GM21528 (cell line): ENCODE measurements around the gene SZRD1.
"Not testable (repeated sequence)": the region's sequence is repeated elsewhere in the genome, so short reads cannot be mapped to it uniquely, and the experiment has no call there.

Experiments used
- ATAC-seq: cut with Tn5 transposase; IDR thresholded peaks from one replicate; pipeline ENCODE4 v1.9.1; 2021; ENCODE audit warnings: mild to moderate bottlenecking, moderate library complexity; ENCODE audit not compliant: unreplicated experiment, low FRiP score

Gene SZRD1, protein sequence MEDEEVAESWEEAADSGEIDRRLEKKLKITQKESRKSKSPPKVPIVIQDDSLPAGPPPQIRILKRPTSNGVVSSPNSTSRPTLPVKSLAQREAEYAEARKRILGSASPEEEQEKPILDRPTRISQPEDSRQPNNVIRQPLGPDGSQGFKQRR

DNA sequence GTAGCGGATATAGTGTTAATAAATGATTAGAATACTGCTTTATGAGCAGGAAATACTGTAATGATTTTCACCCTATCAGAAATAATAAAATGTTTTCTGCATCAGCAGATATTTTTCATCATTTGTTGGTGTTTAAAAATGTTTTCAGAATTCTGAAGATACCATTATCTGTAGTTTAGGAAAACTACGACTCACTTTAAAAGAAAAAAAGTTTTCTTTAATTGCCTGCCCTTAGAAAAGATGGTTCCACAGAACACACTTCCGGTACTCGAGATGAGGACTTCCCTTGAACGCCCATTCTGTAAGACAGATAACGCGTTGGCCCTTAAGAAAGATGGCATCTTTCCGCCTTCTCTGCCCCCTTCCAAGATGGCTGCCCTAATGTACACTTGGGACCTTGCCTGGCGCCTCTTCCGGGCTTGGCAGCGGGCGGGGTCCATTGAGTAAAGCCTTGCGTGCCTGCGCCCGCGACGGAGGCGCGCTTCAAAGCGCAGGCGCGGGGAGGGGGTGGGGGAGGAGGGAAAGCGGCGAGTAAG, at the start of gene SZRD1:
Gene SZRD1 (plus strand): TSS at position 521 of the 536 bp plus-strand sequence. CDS start 16 bp downstream, outside the sequence.
- peak; percentile 81 for ATAC-seq

DNA sequence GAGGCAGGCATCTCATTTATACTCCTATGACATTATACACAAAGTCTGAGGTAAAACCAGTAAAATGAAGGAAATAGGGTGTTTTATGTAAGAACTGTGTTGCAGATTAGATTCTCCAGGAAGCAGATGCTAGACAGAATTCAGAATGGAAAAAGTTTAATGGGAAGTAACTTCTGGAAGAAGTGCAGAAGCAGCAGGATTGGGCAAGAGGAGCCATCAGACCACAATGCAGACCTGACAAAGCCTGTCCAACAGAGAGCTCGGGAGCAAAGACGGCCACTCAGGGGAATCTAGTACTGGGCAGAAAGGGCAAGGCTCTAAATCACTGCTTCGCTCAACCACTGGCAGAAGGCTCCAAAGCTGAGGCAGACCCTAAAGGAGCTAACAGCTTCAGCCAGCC, 48.5 kb upstream of the SZRD1 start:
- ATAC-seq, result no peak

DNA sequence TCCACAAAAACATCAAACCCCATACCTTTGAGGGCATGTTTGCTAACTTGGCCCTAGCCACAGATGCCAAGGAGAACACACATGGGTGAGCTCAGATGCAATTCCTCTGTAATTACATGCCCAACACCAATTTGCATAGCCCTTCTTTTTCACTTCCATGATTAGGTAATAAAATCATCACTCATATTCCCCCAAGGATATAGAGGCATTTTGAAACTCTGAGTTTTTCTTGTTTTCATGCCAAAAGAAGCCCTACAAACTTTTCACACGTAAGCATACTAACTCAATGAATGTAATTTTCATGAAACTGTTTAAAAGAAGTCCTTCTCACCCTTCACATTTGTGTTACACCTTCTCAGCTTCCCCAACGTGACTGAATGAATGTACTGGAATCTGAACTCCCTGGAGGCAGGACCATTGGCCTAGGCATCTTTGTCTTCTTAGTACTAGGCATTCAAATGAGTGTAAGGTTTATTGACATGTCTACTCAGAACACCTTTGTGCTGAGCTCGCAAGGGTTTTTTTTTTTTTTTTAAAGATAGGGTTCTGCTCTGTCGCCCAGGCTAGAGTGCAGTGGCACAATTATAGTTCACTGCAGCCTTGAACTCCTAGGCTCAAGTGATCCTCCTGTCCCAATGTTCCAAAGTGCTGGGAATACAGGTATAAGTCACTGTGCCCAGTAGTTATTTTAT, 45.7 kb upstream of the SZRD1 start:
- ATAC-seq, result no peak

DNA sequence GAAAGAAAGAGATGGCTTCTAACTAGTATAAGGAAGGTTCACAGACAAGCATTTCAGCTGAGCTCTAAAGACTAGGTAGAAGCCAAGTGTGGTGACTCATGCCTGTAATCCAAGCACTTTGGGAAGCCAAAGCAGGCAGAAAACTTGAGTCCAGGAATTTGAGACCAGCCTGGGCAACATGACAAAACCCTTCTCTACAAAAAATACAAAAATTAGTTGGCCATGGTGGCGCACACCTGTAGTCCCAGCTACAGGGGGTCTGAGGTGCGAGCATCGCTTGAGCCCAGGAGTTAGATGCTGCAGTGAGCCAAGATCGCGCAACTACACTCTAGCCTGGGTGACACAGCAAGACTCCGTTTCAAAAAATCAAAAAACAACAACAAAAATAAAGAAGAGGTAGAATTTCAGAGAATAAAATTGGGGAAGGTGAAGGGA, 42.6 kb upstream of the SZRD1 start:
- ATAC-seq, result no peak

DNA sequence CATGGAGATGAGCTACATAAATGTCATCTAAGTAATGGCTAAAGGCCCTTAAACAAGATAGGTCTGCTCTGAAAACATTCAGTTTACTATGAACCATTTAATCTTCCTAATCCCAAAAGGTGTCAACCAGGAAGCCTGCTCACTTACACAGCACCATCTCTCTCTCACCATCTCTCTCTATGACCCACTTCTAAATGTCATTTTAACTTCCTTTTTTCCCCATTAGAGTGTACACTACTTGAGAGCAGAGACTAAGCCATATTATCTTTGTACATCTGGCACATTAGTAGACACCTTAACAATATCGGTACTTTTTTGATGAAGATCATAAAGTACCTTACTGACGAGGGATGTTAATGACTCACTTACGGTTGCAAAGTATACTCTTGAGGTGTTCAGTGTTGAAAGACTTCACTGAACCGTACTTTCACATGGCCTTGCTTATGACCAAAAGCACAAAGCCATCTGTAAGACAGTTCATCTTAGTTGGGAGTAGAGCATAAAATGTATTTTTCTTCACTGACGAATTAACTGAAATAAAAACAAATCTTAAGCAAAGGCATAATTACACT, 40.1 kb upstream of the SZRD1 start:
- ATAC-seq, result no peak

DNA sequence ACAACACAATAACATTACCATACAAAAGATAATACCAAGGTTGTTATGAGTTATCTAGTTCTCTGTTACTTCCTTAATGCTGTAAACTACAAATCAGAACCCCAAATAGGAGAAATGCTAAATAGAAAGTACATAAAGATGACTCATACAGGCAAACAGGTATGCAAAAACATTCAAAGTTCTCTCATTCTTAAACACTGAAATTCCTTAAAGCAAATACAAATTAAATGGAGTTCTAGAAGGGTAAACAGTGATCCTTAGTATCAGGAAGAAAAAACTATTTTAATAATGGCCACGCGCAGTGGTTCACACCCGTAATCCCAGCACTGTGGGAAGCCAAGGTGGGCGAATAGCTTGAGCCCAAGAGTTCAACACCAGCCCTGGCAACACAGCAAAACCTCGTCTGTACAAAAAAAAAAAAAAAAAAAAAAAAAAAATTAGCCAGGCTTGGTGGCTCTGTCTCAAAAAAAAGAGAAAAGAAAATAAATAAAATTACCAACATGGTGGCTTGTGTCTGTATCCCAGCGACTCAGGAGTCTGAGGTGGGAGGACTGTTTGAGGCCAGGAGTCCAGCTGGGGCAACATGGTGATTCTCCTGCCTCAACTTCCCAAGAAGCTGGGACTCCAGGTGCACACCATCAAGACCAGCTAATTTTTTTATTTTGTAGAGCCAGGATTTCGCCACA, 32.2 kb upstream of the SZRD1 start:
- ATAC-seq, result no peak

DNA sequence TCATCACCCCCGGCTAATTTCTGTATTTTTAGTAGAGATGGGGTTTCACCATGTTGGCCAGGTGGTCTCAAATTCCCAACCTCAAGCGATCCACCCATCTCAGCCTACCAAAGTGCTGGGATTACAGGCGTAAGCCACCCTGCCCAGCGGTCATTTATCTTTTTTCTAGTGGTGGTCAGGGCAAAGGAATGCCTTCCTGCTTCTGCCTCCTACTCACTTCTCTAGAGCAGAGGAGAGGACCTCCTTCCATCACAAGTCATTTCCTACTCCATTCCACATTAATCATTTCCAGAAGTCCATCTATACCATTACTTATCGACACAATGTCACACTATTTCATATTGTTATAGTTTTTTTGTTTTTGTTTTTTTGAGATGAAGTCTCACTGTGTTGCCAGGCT, 28.1 kb upstream of the SZRD1 start:
- no peak for ATAC-seq

DNA sequence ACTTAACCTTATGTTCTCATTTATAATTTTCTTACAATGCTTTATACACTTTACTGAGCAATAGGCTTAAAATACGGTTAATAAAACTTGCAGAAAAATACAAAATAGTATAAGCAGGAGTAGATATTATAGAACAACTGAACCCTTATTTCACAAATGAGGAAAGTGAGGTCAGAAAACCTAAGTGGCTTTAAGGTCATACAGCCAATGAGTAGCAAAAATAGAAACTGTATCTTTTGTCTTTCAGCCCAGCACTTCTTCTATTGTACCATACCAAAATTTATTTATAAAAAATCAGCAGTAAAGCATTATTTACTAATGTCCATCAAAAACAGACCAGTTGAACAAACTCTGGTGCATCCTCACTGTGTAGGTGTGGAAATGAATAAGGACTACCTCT, 26.4 kb upstream of the SZRD1 start:
- no peak for ATAC-seq

DNA sequence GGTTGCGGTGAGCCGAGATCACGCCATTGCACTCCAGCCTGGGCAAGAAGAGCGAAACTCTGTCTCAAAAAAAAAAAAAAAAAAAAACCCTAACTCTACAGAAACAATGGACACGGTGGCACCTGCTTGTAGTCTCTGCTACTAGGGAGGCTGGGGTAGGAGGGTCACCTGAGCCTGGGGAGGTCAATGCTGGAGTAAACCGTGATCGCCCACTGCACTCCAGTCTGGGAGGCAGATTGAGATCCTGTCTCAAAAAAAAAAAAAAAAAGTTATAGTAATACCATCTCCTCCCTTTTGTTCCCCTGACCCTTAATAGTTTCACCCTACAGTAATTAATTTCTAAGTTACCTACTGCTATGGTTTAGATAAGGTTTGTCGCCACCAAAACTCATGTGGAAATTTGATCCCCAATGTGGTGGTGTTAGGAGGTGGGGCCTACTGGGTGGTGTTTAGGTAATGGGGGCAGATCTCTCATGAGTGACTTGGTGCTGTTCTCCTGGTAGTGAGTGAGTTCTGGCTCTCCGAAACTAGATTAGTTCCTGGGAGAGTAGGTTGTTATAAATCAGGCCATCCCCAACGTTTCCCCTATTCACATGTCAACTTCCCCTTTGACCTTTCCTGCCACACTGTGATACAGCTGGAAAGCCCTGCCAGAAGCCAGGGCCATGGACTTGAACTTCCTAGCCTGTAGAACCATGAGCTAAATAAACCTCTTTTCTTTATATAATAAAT, 24.5 kb upstream of the SZRD1 start:
- no peak for ATAC-seq

DNA sequence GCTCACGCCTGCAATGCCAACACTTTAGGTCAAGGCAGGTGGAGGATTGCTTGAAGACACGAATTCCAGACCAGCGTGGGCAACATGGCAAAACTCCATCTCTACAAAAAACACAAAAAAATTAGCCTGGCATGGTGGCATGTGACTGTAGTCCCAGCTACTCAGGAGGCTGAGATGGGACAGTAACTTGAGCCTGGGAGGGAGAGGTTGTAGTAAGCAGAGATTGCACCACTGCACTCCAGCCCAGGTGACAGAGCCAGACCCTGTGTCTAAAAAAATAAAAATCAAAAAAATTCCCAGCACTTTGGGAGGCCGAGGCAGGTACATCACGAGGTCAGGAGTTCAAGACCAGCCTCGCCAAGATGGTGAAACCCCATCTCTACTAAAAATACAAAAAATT, 23.8 kb upstream of the SZRD1 start:
- not testable (repeated sequence) for ATAC-seq

DNA sequence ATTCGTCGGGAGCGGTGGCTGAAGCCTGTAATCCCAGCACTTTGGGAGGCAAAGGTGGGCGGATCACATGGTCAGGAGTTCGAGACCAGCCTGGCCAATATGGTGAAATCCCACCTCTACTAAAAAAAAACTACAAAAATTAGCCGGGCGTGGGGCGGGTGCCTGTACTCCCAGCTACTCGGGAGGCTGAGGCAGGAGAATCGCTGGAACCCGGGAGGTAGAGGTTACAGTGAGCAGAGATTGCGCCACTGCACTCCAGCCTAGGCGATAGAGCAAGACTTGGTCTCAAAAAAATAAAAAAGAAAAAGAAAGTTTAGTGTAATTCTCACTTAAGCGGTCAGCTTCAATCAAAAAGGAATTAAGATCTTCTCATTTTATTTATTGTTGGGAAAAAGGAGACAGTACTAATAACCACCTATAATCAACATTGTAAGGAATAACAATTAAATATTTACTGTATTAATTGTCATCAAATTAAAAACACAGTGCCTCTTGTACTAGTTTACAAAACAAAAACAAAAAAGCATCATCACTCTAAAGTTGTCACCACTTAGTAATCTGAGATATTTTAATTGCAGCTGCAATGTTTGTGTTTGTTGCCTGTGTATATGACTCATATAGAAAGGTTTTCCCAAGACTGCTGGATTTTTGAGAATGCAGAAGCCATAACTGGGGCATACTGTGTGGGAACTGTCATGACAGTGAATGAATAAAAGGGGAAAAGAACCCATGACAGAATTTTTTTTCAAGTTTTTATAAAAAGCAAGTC, 18.4 kb upstream of the SZRD1 start:
- ATAC-seq, result no peak

DNA sequence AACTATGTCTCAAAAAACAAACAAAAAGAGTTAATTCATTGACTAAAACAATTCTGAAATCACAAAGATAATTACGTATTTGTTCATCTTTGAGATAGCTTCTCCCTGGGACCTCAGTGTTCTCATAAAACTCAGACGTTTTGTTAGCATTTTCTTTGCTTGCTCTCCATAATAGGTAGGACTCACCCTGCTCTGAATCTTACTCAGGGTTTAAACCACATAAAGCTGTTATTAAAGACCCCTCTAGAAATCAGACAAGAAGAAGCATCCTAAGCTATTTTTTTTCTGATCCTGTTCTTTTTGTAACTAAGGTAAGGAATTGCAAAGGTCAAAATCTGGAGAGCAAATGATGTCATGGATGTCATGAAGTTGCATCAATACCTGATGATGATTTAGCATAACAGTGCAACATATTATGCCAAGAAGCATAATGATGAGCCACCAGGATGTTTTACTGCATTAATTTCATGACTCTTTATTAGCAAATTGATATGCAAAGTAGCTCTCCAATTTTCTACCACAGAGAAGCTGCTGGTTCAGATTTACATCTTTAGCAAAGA, 17.1 kb upstream of the SZRD1 start:
- ATAC-seq, result no peak

DNA sequence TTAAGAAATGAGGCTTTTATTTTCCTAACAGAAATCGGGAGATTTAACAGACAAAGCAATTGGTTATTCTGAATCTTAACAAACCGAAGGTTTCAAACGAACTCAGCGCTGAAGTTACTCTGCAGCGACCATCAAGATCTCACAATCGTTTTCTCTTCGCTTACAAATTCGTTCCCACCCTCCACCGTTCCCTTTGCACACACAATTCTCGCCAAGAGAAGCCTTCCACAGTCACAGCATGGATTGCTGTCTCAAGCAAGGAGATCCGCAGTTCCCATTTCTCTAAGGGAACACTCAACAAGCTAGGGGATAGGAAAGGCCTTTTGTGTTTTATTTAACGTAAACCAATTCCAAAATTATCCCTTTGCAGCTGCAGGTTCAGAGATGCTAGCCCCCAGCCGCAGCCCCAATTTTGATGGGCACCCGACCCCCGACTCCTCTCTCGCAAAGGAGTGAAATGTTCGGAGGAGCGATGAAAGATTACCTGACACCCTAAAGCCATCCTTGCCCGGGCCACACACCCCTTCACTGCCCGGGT, 15.5 kb upstream of the SZRD1 start:
- no peak for ATAC-seq

DNA sequence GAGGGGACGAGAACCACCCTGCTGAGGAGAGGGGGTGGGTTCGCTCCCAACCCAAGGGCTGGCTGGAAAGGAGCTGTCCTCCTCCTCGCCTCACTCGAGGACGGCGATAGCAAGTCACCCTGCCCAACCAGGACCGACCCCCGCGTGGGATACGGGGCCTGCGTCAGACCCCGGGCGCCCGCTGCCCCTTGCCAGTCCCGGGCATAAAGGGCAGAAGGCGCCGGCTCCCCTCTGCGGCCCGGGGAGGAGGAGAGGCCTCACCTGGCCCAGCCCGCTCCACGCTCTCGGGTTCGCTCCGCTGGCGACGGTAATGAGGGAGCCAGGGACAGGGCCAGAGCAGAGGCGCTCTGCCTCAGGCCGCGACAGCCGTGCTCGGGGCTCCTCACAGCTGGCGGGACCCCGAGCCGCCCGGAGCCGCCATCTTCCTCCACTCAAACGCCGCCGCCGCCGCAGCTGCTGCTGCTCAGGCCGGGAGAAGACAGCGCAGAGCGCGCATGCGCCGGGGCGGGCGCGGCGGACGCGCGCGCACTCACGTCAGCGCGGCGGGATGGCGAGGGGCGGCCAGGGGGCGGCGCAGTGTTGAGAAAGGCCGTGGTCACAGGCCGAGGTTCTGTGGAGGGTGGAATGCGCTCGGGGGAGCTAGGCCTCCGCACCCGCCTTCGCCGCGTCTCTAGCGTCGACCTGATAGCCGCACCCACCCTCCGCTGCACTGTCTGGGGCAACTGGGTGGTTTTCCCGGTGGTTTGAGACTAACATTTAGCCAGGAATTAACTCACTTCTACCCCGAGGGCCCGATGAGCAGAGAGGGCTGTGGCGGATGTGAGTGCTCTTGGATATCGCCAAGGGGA, 14.8 kb upstream of the SZRD1 start, which contains the start of gene FBXO42:
Gene FBXO42 (minus strand): TSS at position 487 of the 848 bp plus-strand sequence. CDS start 37,062 bp downstream, outside the sequence.
- peak; percentile 83 for ATAC-seq

DNA sequence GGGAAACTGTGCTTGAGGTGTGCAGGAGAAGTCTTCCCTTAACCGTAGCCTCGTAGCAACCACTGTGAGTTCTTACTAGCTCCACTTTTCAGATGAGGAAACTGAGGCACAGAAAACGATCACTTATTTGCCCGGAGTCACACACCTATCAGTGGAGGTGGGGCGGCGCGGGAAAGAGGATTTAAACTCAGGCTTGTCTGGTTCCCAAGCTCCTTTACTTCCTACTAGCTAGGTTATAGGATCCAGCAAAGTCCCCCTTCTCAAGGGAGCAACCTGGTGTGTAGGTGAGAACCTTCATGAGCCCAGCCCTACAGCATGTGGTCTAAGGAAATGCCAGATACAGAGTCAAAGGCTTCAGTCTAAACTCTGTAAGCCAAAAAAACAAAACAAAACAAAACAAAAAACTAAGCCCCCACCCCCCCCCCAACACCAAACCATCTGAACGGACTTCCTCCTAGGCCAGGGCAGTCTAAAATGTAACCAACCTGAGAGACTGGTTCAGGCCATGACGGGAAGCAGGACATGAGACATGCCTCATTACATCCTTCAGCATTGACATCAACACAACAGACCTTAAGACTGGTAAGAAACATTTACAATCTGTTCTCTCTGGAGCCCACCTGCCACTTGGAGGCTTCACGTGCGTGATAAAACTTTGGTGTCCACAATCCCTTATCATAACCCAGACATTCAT, 14.1 kb upstream of the SZRD1 start:
- ATAC-seq, result no peak

DNA sequence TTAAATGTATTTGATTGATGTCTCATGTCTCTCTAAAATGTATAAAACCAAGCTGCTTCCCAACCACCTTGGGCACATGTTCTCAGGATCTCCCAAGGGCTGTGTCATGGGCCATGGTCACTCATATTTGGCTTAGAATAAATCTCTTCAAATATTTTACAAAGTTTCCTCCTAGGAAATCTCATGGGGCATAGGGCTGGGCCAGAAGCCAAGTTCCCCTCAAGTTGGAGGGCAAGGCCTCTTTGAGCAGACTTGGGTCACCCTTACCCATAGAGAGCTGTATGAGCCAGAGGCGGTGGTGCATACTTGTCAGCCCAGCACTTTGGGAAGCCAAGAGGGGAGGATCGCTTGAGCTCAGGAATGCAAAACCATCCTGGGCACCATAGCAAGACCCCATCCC, 12.4 kb upstream of the SZRD1 start:
- ATAC-seq, result no peak

DNA sequence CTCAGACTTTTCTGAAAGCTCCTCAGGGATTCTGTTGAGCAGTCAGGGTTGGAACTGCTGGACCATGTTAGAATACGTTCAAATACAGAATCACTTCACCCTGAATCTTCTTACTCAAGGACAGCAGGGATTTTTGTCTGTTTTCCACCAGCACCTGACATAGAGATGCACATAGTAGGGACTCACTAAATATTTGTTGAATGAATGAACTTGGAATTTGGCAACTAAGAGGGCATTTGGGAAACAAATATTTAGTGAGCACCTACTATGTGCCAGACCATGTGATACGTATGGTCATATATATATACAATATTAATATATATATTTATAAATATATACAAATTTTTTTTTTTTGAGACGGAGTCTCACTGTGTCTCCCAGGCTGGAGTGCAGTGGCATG, 10.2 kb upstream of the SZRD1 start:
- no peak for ATAC-seq

DNA sequence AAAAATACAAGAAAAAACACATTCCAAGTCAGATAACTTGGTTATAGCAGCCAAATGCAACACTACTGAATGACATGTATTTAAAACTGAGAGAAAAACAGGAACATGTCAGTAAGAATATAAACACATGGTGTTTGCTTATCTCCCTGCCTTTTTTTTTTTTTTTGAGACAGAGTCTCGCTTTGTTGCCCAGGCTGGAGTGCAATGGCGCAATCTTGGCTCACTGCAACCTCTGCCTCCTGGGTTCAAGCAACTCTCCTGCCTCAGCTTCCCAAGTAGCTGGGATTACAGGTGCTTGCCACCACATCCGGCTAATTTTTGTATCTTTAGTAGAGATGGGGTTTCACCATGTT, 1.9 kb upstream of the SZRD1 start:
- ATAC-seq, result not testable (repeated sequence)
